ENCODE results near the gene ADD1.
"Not testable (repeated sequence)": the region's sequence is repeated elsewhere in the genome, so short reads cannot be mapped to it uniquely, and the experiment has no call there.

Gene ADD1

DNA sequence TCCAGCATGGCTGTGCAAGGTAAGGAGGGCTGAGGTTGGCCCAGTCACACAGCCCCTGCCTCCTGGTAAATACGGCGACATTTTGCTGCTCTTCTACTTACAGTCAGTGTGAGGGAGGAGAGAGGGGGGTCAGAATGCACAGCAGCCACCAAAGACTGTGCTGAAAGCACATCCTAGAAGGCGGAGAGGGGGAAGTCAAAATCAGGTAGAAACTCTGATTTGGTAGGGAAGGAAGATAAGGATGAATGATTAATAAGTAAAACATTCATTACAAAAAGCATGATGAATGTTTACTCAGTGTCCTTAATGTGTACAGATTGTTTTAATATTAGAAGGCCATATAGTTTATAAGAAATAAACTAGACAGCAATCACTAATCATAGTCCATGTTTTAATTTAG, 57.5 kb downstream of the ADD1 start:
- DNase-seq (ENCODE audit: insufficient read length, low spot score) = no peak
- no peak for TF ChIP-seq POLR2A (IDR thresholded peaks at IDR 0.05; ENCODE audit: low read depth, low read length)
- FAIRE-seq = no peak

DNA sequence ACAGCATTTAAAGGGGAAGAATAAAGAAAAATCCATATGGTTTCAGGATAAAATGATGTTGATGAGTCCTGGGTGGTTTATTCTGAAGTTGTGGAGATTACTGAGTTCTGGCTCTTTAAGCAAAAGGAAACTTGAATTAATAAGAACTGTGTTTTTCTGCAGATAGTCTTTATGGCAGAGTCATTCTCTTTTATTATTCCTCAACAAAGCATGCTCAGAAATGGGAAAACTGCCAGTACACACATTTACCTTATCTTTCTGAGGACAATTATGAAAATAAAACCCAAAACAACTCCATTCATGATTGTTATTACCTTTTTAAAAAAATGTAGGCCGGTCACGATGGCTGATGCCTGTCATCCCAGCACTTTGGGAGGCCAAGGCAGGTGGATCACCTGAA, 58.5 kb downstream of the ADD1 start:
- TF ChIP-seq POLR2A (IDR thresholded peaks at IDR 0.05; ENCODE audit: low read depth, low read length) = no peak
- DNase-seq (ENCODE audit: insufficient read length, low spot score) (no peak), FAIRE-seq (no peak)

- DNase-seq (ENCODE audit: insufficient read length, low spot score) (no peak), FAIRE-seq (no peak)
- no peak for TF ChIP-seq POLR2A (IDR thresholded peaks at IDR 0.05; ENCODE audit: low read depth, low read length)
Measured at GRCh38 chr4:2905544-2905943, 61.9 kb downstream of the ADD1 start.

DNA sequence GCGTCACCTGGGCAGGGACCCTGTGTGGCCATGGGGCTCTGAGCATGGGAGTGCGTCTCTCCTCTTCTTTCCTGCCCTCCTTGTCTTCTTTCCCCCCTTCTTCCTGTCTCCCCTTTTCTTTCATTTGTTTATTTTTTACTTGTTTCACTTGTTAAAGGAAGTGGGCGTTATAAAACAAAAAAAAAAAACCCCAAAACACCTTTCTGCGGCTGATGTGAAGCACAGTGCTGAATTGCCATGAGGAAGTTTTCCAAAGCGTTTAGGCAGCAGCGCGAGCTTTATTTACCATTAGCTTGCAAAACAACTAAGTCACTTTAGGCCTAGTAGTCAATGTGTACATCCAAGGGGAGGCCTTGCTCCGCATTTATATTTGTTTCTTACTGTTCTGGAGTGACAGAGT, 62.6 kb downstream of the ADD1 start:
- TF ChIP-seq POLR2A (IDR thresholded peaks at IDR 0.05; ENCODE audit: low read depth, low read length) = no peak
- DNase-seq (ENCODE audit: insufficient read length, low spot score) = no peak
- no peak for FAIRE-seq

DNA sequence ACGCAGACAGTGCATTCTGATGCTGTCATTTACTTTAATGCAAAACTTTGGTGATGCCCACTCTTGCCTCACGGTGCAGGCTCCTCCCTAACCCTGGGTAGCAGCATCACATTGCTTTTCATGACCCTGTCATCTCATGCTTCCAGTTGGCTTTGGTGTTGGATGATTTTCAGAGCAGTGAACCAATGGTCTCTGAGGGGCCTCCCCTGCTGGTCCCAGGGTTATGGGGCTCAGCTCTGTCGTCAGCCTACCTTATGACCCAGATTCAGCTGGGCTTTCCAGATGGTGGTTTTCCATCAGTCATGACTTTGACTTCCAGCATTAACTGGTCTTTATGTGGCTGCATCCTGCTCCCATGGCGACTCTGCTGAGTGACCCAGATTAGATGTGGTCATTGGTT, 63.6 kb downstream of the ADD1 start:
- TF ChIP-seq POLR2A (IDR thresholded peaks at IDR 0.05; ENCODE audit: low read depth, low read length) = no peak
- DNase-seq (ENCODE audit: insufficient read length, low spot score) (no peak), FAIRE-seq (no peak)

DNA sequence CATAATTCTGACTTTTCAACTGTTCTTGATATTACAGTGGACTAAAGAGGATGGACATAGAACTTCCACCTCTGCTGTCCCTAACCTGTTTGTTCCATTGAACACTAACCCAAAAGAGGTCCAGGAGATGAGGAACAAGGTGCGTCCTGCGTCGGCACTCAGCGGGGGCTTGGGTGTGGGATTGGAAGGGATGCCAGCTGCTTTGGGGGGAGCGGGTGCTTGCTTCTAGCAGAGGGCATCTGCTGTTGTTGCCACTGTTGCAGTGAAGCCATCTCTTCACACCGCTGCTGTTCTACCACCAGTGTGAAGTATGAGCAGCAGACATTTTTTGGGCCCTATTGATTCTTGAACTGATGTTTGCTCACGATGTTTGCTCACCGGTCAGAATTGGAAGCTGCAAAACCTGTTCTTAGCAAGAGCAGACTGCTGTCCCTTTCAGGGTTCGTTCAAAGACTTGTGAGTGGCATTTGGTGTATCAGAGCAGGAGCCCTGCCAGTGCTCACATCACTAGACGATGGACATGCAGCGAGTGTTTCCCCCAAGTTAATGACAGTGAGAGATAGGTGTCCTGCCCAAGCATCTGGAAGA, 64.2 kb downstream of the ADD1 start:
- FAIRE-seq (no peak), DNase-seq (ENCODE audit: insufficient read length, low spot score) (no peak)
- no peak for TF ChIP-seq POLR2A (IDR thresholded peaks at IDR 0.05; ENCODE audit: low read depth, low read length)

DNA sequence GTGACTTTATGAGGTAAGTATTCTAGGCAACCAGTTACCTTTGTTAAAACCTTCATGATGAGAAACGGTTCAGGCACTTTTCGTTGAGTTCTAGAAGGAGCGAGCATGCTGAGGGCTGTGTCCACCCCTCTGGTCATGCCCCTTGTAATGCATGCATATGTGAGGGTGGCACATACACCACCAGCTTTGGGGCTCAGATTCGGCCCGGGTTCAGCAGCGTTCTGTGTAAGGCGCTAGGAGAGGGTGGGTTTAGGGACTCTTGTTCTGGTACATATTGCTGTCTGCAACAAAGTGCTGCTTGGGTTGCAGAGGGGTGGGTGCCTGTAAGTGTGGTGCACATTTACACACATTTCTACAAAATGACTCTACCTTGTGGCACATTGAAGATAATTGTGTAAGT, 65.0 kb downstream of the ADD1 start:
- DNase-seq (ENCODE audit: insufficient read length, low spot score) (no peak), FAIRE-seq (no peak)
- TF ChIP-seq POLR2A (IDR thresholded peaks at IDR 0.05; ENCODE audit: low read depth, low read length) = no peak

DNA sequence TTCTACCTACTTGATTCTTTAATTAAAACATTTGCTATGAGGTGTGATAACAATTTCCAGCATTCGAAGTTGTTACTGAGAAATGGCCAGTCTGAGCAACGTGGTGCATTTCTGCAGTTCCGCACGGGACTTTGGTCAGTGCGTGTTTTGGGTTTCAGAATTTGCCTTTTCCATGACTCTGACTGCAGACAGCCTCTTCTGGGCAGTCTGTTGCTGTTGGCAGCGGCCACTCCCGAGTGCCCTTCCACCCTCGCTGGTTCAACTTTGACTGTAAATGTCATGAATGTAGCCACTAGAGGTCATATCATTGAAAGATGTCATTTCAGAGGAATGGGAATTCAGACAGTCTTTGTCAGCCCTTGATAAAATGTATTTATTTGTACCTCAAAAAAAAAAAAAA, 65.9 kb downstream of the ADD1 start:
- DNase-seq (ENCODE audit: insufficient read length, low spot score) = no peak
- FAIRE-seq = no peak
- no peak for TF ChIP-seq POLR2A (IDR thresholded peaks at IDR 0.05; ENCODE audit: low read depth, low read length)

DNA sequence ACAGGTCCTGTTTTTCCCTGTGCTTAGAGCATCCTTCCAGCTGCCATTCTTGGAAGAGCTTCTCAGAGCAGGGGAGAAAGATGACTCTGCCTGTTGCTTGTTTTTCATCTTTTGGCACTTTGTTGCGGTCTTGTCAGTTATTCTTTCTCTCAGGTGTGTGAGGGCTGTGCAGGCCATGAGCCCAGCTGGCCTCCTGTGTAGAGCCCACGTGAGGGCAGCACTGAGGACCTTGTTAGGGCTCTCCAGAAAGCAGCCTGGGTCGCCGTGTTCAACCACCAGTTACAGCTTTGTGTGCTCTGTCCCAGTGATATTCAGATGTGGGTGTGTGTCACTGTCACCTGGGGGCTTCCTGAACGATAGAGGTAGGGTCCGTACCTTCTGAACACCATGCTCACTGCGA, 66.8 kb downstream of the ADD1 start:
- TF ChIP-seq POLR2A (IDR thresholded peaks at IDR 0.05; ENCODE audit: low read depth, low read length) = no peak
- no peak for FAIRE-seq

GRCh38 chr4:2911868-2912267, 68.2 kb downstream of the ADD1 start:
- FAIRE-seq = no peak
- no peak for TF ChIP-seq POLR2A (IDR thresholded peaks at IDR 0.05; ENCODE audit: low read depth, low read length)
- no peak for DNase-seq (ENCODE audit: insufficient read length, low spot score)

More for the DNA sequence above, 66.8 kb downstream of the ADD1 start:
- no peak for DNase-seq (ENCODE audit: insufficient read length, low spot score)

DNA sequence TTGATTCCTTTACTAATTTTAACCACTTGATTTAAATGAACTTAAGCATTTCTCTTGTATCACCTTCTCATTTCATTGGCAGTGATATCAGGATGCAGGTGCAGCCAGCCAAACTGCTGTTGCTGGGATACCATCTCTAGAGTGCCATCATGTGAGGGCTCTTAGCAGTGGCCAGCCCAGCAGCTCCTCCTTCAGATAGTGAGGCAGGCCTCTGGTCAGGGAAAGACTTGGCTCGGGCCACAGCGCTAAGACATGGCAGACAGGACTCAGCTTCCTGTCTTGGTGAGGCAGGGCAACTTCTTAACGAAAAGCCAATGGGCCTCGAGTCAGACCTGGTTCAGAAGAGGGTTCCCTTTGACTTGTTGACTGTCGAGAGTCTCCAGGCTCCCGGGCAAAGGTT, 69.5 kb downstream of the ADD1 start:
- FAIRE-seq (no peak), DNase-seq (ENCODE audit: insufficient read length, low spot score) (no peak)
- no peak for TF ChIP-seq POLR2A (IDR thresholded peaks at IDR 0.05; ENCODE audit: low read depth, low read length)

DNA sequence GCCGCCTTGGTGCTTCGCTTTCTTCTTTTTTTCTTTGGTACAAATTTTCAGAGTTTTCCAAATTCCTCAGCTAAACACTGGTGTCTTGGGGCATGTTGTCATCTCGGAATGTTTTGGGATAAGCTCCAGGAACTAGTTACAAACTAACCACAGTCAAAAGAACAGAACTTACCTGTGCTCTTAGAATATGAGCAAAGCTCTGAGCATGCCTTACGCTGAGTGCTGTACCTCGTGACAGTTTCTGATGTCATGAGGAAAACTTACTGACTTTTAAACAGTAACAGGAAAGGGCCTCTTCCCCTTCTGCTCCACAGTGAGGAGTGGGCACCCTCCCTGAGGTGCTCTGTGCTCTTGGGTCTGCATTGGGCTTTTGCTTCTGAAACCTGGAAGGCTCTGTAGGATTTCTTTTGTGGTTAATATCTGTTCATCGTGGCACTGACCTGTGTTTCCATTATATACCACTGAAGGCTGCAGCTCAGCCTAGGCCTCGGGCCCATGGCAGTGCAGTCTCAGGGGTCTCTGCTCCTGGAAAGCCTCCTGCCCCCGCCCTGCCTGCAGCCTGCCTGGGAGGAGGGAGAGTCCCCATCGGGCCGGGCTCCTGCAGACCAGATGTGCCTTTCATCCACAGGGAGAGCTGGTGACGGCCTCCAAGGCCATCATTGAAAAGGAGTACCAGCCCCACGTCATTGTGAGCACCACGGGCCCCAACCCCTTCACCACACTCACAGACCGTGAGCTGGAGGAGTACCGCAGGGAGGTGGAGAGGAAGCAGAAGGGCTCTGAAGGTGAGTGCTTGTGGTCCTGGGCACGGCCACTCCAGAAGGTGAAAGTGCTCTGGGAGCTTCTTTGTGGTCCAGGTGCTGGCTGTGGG, 70.8 kb downstream of the ADD1 start:
- DNase-seq (ENCODE audit: insufficient read length, low spot score) (no peak), FAIRE-seq (no peak)
- no peak for TF ChIP-seq POLR2A (IDR thresholded peaks at IDR 0.05; ENCODE audit: low read depth, low read length)

- no peak for DNase-seq (ENCODE audit: insufficient read length, low spot score)
- FAIRE-seq = no peak
- TF ChIP-seq POLR2A (IDR thresholded peaks at IDR 0.05; ENCODE audit: low read depth, low read length) = no peak
Measured at GRCh38 chr4:2915789-2916188, 72.1 kb downstream of the ADD1 start.

- not testable (repeated sequence) for FAIRE-seq; DNase-seq (ENCODE audit: insufficient read length, low spot score)
Measured at GRCh38 chr4:2916696-2917095, 73.1 kb downstream of the ADD1 start.

DNA sequence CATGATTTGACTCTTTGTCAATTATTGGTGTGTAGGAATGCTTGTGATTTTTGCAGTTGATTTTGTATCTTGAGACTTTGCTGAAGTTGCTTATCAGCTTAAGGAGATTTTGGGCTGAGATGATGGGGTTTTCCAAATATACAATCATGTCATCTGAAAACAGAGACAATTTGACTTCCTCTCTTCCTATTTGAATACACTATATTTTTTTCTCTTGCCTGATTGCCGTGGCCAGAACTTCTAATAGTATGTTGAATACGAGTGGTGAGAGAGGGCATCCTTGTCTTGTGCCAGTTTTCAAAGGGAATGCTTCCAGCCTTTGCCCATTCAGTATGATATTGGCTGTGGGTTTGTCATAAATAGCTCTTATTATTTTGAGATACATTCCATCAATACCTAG, 74.7 kb downstream of the ADD1 start:
- not testable (repeated sequence) for FAIRE-seq; DNase-seq (ENCODE audit: insufficient read length, low spot score)

DNA sequence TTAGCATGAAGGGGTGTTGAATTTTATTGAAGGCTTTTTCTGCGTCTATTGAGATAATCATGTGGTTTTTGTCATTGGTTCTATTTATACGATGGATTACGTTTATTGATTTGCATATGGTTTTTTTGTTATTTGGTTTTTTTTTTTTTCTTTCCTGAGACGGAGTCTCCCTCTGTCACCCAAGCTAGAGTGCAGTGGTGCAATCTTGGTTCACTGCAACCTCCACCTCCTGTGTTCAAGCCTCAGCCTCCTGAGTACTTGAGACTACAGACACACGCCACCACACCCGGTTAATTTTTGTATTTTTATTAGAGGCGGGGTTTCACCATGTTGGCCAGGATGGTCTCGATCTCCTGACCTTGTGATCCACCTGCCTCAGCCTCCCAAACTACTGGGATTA, 75.1 kb downstream of the ADD1 start:
- not testable (repeated sequence) for DNase-seq (ENCODE audit: insufficient read length, low spot score); FAIRE-seq

GRCh38 chr4:2922453-2923101, 78.9 kb downstream of the ADD1 start:
- not testable (repeated sequence) for DNase-seq (ENCODE audit: insufficient read length, low spot score); FAIRE-seq

Measured in H54 (cell line).